Stimulated activated CD8-positive, alpha-beta memory T cell treated with anti-CD3 and anti-CD28 coated beads, Interleukin-15, amount 100 ng/mL, for 24 hours (primary cell): ENCODE measurements around the gene YWHAQ.
"Not testable (repeated sequence)": the region's sequence is repeated elsewhere in the genome, so short reads cannot be mapped to it uniquely, and the experiment has no call there.

ENCODE experiments used
- DNase-seq: peaks from one replicate; pipeline ENCODE4 v3.0.0-alpha.2; 2020; ENCODE audit warnings: low read depth

The YWHAQ gene

GRCh38 chr2:9552219-9553178, 78.3 kb downstream of the YWHAQ start:
- no peak for DNase-seq

- DNase-seq: not testable (repeated sequence)
These were observed 79.9 kb downstream of the YWHAQ start for GRCh38 chr2:9550859-9551391.

DNA sequence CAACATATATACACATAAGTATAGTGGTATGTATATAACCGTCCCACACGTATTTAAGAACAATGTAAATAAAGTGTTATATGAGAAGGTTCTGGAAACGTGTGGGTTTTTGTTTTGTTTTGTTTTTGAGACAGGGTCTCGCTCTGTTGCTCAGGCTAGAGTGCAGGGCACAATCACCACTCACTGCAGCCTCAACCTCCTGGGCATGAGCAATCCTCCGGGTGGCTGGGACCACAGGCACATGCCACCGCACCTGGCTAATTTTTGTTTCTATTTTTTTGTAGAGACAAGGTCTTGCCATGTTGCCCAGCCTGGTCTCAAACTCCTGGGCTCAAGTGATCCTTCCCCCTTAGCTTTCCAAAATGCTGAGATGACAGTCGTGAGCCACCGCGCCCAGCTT, 81.4 kb downstream of the YWHAQ start:
- DNase-seq: no peak

- no peak for DNase-seq
These were observed 82.3 kb downstream of the YWHAQ start for GRCh38 chr2:9548506-9548905.

DNA sequence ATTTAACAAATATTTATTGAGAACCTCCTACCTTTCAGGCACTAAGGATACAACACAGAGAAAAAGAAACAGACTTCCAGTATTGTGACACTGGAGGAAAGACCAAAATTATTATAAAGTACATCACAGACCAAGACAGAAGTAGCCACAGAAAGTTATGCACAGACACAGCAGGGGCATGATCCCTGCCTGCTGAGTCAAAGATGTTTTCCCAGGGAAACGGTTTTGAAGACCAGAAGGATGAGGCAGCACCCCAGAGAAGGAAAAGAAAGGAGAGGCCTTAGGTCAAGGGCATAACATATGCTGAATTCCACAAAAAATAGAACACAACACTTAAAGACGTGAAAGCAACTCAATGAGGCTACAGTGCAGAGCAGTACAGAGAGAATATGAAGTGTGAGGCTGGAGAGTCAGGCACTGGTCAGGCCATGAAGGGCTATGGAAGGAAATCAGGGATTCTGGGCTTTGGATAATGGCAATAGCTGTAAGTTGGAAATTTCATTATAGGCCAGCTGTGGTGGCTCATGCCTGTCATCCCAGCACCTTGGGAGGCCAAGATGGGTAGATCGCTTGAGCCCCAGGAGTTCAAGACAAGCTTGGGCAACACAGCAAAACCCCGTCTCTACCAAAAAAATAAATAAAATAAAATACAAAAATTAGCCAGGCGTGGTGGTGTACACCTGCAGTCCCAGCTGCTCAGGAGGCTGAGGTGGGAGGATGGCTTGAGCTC, 83.4 kb downstream of the YWHAQ start:
- DNase-seq: no peak

GRCh38 chr2:9545502-9545901, 85.3 kb downstream of the YWHAQ start:
- DNase-seq: no peak

DNA sequence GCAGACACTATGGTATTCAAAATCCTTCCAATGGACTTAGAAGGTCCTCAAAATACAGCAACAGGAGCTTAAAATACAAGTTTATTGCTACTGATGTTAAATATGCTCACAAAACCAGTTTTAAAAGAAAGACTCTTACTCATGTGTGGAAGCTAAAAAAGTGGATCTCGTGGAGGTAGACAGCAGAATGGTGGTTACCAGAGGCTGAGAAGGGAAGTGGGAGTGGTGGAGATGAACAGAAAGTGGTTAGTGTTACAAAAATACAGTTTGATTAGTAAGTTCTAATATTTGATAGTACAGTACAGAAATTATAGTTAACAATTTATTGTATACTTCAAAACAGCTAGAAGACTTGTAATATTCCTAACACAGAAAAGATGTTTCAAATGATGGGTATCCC, 87.2 kb downstream of the YWHAQ start:
- no peak for DNase-seq

DNA sequence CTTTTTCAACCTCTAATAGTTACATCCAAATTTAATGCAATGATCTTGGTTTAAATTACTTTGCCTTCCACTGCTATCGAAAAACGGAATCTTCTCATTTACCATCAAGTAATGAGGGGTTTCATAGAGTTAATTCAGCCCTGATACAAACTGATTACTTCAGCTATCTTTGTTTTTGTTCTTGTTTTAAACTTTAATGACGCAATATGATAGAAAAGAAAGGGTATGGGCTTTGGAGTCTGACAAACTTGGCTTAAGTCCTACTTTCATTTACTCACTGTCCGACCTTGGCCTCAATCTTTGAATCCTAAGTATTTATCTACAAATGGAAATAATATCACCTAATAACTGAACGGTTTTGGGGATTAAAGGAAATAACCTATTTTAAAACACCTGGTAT, 91.3 kb downstream of the YWHAQ start:
- DNase-seq: no peak

GRCh38 chr2:9538000-9538507, 92.7 kb downstream of the YWHAQ start:
- DNase-seq: no peak

DNA sequence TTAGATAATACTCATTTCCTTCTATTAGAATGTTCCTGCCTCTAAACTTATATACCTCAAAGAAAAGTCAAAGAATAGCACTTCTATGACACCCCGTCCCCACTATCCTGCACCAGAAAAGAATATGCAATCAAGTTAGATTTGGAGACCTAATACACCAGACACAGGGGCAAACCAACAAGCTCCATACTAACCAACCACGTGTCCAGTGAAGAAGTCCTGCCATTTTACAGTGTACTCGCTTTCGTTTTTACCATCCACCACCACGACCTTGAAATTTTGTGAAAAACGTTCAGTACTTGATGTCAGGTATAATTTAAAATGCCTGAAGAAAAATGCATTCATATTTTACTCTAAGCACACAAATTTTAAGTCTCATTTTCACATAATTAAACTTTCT, 94.3 kb downstream of the YWHAQ start:
- DNase-seq: no peak

- no peak for DNase-seq
These were observed 95.6 kb downstream of the YWHAQ start for GRCh38 chr2:9535177-9535576.
